PFSK-1 (cell line): Measurements from ENCODE around the gene CALHM6.

Experiments
- FOXP2 ChIP-seq: optimal IDR thresholded peaks from 2 replicates; pipeline ENCODE3; 2011; ENCODE audit warnings: borderline replicate concordance, control low read depth, inconsistent platforms; ENCODE audit not compliant: insufficient read depth; ENCODE audit errors: extremely low read length, extremely low read depth
- POLR2AphosphoS5 ChIP-seq: IDR thresholded peaks from 2 replicates; pipeline ENCODE4 v1.6.1; 2012; ENCODE audit warnings: low read depth, mild to moderate bottlenecking, control low read depth, low read length, moderate library complexity
- SIN3A ChIP-seq: IDR thresholded peaks from 2 replicates; pipeline ENCODE4 v1.6.1; 2012; ENCODE audit warnings: mild to moderate bottlenecking, low read length, moderate library complexity, borderline replicate concordance; ENCODE audit not compliant: insufficient read depth
- TAF1 ChIP-seq: IDR thresholded peaks from 2 replicates; pipeline ENCODE4 v1.6.1; 2012; ENCODE audit warnings: low read length, control low read depth, borderline replicate concordance; ENCODE audit not compliant: insufficient read depth
- TF ChIP-seq, protein P1 (sequence below), 2 experiments: IDR thresholded peaks; 2 replicates each; pipeline versions ENCODE4 v1.6.1 to v1.8.0; 2011 to 2012; ENCODE audit warnings: low read depth in 2 of 2, low read length in 2 of 2, control low read depth in 1 of 2, inconsistent platforms in 1 of 2, mild to moderate bottlenecking in 1 of 2, moderate library complexity in 1 of 2; ENCODE audit not compliant: insufficient read depth in 1 of 2

CALHM6 gene

DNA sequence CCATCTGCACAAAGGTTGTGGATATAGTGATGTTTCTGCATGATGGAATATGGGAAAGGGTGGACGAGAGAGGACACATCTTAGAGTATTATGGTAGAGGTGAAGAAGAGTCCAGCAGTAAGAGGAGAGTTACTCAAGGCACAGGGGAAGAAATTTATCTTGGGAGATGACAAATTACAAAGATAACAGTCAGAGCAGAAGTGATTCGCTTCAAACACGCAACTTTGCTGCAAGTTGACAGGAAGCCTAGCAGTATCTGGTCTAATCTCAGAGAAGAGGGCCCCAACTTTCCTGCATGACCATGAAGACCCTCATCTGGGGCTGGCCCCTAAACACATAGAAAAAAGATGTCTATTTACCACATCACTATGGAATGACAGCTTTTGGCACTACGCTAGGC is 1.2 kb upstream of the CALHM6 start:
- TF ChIP-seq TAF1 (no peak), SIN3A (no peak), FOXP2 (no peak), POLR2AphosphoS5 (no peak)
- TF ChIP-seq, protein P1, sequence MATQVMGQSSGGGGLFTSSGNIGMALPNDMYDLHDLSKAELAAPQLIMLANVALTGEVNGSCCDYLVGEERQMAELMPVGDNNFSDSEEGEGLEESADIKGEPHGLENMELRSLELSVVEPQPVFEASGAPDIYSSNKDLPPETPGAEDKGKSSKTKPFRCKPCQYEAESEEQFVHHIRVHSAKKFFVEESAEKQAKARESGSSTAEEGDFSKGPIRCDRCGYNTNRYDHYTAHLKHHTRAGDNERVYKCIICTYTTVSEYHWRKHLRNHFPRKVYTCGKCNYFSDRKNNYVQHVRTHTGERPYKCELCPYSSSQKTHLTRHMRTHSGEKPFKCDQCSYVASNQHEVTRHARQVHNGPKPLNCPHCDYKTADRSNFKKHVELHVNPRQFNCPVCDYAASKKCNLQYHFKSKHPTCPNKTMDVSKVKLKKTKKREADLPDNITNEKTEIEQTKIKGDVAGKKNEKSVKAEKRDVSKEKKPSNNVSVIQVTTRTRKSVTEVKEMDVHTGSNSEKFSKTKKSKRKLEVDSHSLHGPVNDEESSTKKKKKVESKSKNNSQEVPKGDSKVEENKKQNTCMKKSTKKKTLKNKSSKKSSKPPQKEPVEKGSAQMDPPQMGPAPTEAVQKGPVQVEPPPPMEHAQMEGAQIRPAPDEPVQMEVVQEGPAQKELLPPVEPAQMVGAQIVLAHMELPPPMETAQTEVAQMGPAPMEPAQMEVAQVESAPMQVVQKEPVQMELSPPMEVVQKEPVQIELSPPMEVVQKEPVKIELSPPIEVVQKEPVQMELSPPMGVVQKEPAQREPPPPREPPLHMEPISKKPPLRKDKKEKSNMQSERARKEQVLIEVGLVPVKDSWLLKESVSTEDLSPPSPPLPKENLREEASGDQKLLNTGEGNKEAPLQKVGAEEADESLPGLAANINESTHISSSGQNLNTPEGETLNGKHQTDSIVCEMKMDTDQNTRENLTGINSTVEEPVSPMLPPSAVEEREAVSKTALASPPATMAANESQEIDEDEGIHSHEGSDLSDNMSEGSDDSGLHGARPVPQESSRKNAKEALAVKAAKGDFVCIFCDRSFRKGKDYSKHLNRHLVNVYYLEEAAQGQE (IDR thresholded peaks at IDR 0.05; ENCODE audit: insufficient read depth in 1 of 2, low read depth in 2 of 2, low read length in 2 of 2) = no peak

DNA sequence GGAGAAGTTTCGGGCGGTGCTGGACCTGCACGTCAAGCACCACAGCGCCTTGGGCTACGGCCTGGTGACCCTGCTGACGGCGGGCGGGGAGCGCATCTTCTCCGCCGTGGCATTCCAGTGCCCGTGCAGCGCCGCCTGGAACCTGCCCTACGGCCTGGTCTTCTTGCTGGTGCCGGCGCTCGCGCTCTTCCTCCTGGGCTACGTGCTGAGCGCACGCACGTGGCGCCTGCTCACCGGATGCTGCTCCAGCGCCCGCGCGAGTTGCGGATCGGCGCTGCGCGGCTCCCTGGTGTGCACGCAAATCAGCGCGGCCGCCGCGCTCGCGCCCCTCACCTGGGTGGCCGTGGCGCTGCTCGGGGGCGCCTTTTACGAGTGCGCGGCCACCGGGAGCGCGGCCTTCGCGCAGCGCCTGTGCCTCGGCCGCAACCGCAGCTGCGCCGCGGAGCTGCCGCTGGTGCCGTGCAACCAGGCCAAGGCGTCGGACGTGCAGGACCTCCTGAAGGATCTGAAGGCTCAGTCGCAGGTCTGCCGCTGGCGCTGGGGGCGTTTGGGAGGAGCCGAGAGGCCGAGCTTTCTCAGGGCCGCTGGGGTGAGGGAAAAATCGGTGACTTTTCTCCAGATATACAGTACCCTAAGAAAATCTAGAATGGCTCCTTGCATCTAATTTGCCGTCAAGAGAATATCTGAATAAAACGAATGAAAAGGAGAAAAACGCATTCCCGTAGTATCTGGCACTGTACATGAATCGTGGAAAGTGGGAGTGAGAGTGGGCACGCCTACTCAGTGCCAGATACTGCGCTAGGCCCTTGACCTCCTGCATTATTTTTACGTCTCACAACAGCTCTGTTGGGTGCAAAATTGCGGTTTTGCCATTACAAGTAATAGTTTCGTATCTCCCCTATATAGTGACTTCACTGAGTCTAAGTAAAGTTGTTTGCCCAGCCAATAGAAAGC is 1.0 kb downstream of the CALHM6 start:
- no peak for TF ChIP-seq SIN3A
- TF ChIP-seq, protein P1 (IDR thresholded peaks at IDR 0.05; ENCODE audit: insufficient read depth in 1 of 2, low read depth in 2 of 2, low read length in 2 of 2) = no peak
- TF ChIP-seq TAF1 = no peak
- no peak for TF ChIP-seq POLR2AphosphoS5
- TF ChIP-seq FOXP2 = no peak

DNA sequence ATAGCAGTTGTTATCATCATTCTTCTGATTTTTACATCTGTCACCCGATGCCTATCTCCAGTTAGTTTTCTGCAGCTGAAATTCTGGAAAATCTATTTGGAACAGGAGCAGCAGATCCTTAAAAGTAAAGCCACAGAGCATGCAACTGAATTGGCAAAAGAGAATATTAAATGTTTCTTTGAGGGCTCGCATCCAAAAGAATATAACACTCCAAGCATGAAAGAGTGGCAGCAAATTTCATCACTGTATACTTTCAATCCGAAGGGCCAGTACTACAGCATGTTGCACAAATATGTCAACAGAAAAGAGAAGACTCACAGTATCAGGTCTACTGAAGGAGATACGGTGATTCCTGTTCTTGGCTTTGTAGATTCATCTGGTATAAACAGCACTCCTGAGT is 2.1 kb downstream of the CALHM6 start:
- TF ChIP-seq, protein P1 (IDR thresholded peaks at IDR 0.05; ENCODE audit: insufficient read depth in 1 of 2, low read depth in 2 of 2, low read length in 2 of 2) = no peak
- no peak for TF ChIP-seq FOXP2
- TF ChIP-seq SIN3A = no peak
- no peak for TF ChIP-seq TAF1
- no peak for TF ChIP-seq POLR2AphosphoS5

DNA sequence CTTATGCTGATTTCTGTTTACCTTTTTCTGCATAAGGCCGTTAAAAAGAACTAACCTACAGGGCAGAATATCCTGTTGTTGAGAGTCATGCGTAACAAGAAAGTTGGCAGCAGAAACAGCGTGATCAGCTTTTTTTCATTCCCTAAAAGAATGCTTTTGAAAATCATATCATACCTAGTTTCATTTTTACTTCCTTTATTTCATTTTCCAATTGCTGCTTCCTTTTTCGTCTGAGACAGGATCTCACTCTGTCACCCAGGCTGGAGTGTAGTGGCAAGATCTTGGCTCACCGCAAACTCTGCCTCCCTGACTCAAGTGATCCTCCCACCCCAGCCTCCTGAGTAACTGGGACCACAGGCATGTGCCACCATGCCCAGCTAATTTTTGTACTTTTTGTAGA is 4.1 kb downstream of the CALHM6 start:
- TF ChIP-seq FOXP2 = no peak
- TF ChIP-seq SIN3A = no peak
- TF ChIP-seq, protein P1 (IDR thresholded peaks at IDR 0.05; ENCODE audit: insufficient read depth in 1 of 2, low read depth in 2 of 2, low read length in 2 of 2) = no peak
- TF ChIP-seq TAF1 = no peak
- no peak for TF ChIP-seq POLR2AphosphoS5

DNA sequence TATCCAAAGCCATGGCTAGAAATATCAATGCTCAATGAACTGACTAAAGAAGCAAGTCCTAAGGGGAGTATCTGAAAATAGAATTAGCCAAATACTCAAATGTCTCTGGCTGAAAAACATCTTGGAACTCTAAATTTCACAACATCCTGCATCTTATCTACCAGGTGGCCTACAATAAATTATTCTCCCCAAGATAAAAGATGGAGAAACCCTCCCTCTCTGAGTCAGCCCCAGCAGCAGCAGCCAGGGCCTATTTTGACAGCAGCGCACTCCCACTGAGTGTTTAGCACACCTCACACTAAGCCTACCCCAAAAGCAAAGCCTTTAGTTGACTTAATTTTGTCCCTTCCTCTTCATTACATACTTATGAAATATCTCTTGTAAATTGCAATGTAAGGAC is 5.9 kb downstream of the CALHM6 start:
- no peak for TF ChIP-seq FOXP2
